ENCODE results near the gene FGFR2.

Gene FGFR2

DNA sequence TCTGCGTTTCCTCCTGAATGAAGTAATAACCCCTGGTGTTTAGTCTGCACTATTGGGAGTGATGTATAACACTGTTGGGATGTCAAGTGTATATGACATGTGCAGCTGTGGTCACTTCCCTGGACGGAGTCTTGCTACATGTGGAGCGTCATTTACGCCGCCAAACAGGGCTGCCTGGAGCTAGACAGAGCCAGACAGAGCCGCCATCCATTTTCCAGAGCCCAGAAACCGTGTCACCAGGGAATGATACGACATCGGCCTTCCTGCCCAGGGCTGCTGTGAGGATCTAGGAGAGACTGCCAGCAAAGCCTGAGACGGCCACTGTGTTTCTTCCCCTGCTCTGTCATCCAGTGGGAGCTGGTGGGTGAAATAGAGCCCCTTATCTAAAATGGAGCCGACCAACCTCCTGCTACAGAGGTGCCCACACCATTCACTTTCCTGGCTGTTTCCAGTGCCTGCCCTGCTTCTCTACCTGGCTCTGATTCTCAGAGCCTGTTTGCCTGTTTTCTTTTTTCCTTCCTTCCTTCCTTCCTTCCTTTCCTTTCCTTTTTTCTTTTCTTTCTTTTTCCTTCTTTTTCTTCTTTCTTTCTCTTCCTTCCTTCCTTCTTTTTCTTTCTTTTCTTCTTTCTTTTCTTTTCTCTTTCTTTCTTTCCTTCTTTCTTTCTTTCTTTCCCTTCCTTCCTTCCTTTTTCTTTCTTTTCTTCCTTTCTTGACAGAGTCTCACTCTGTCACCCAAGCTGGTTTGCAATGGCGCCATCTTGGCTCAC, 13.3 kb upstream of the FGFR2 start:
- peak in 2 of 10 donors; percentile 18 to 68 for DNase-seq
- intact Hi-C loops (cut with DNase I) = loop anchor here (5.0 kb wide), 1 partner anchor 121 kb away; no protein-coding TSS in a partner anchor

DNA sequence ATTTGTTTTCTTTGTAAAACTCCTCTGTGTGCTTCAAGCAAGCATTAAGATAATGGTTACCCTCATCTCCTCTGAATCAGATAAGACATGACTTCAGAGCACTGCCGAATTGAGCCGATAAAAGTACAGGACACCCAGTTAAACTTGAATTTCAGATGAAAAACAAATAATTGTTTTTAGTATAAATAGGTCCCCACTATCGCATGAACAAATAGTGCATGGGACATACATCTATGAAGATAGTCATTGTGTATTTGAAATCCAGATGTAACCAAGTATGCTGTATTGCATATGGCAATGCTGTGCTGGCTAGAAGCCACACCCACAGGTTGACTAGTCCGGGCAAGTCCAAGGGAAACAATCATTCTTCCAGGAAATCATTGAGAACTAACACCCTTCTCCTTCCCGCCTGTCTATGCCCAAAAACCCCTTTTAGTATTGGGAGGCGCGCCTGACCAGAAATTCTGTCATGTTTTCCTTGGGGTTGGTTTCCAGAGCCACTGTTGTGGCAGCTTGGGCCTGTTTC, 12.6 kb upstream of the FGFR2 start:
- intact Hi-C loops (cut with DNase I) = loop anchor here (5.0 kb wide), 1 partner anchor 121 kb away; no protein-coding TSS in a partner anchor
- peak in 2 of 10 donors; percentile 14 to 53 for DNase-seq

DNA sequence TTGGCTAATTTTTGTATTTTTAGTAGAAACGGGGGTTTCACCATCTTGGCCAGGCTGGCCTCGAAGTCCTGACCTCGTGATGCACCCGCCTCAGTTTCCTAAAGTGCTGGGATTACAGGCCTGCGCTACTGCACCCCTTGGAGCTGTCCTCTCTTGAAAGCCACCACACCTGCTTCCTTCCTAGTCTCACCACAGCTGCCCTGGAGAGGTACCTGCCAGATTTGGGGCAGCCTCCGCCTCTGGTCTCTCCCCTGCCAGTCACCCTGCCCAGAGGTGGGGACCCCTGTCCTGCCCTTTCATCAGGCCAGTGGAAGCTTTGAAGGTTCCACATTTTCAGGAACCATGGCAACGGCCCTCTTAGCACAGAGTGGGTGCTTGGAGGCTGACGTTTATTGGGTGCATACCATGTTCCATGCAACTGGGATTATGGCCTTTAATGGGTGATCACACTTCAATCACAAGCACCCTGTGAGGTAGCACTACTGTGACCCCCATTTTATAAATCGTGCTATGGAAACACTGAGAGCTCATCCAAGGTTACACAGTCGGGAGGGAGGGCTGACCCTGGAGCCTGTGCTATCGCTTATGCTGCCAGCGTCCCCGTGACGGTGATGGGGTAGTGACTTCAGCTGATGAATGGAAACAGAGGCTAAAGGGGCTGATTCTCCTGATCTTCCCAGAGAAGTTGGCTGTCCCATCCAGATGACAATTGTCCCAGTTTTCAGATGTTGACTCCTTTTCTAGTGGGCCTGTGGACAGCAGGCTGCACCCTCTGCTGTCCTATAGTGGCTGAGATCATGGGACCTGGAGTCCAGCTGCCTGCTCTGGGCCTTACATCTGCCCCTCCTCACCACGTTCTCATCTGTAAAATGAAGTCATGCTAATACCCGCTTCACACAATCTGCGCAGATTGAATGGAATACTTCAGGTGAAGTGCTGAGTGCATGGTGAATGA, 11.5 kb upstream of the FGFR2 start:
- DNase-seq = peak in 2 of 10 donors; percentile 23 to 84
- intact Hi-C loops (cut with DNase I) = loop anchor here (5.0 to 10.0 kb wide), 2 partner anchors 123 to 275 kb away; no protein-coding TSS in a partner anchor

DNA sequence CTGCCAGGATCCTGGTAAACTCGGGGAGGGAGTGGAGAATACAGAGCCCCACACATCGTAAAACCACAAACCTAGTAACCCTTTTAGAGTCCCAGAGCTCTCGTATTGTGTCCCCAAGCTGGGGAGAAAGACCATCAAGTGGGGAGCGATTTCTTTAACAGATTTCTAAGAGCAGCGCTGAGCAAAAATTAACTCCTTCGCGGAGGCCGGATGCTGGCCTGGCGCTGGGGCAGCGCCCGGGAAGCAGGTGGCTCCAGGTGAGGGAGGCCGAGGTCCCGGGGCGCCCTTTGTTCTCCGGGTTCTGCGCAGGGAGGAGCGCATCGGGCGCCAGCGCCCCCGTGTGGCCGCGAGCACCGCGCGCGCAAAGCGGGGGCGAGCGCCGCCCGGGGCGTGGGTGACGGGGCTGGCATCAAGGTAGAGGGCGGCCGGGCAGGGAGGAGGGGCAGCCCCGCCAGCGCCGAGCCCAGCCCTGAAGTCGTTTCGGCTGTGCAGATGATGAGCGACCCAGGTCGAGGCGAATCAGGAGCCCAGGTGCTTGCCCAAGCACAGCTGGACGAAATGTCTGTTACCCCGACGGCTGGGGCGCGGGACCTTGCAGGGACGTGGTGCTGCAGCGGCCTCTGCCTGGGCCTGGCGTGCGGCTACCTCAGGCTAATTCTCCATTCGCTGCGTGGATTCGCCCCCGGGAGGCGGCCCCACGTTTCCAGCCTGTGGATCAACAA, 10.4 kb upstream of the FGFR2 start:
- DNase-seq = peak in 8 of 10 donors; percentile 17 to 93 (median 66)
- intact Hi-C loops (cut with DNase I) = loop anchor here (10.0 kb wide), 1 partner anchor 276 kb away; no protein-coding TSS in a partner anchor

DNA sequence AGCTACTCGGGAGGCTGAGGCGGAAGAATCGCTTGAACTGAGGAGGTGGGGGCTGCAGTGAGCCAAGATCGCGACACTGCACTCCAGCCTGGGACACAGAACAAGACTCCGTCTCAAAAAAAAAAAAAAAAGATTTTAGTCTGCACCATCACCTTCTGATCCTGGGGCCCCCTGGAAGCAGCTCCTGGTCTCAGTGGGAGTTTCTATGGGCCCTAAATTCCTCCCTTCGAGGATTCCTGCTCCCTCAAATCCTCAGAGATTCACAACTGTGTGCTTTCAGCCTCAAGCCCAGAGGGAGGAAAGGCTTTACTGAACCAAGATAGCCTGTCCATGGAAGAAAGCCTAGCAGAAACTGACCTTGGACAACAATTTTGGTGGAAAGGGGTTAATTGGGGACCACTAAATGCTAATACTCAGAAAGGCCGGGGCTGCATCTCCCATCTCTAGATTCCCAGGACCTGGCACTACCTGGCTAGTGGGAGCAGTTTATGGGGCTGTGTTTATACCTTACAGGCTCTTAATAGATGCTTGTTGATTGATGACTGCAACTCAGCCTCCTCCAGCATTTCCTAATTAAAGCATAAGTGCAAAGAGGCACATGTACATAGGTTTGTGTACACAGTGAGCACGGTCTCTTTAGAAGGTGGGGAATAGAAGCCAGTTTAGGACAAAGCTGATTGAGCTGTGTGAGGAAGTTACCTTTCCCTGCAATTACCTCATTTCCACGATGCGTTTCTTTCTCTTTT, 9.2 kb upstream of the FGFR2 start:
- intact Hi-C loops (cut with DNase I) = loop anchor here (10.0 kb wide), 1 partner anchor 277 kb away; no protein-coding TSS in a partner anchor
- peak in 1 of 10 donors; percentile 11 for DNase-seq

DNA sequence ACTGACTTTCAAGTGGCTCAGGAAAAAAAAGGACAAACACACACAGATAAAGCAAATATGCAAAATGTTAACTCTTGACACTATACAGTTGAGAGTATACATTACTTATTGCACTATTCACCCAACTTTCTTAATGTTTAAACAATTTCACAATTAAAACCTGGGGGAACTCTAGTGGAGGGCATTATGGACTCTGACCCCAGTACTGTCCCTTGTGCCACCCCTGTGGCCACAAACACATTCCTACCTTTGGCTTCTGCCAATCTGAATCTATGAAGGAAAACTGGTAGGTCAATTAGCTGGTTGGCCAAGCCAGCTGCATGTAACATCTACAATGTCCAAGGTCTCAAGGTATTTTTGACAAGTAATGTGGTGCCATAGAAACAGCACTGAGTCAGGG, 7.5 kb upstream of the FGFR2 start:
- no peak for DNase-seq
- intact Hi-C loops (cut with DNase I) = loop anchor here (10.0 kb wide), 1 partner anchor 279 kb away; no protein-coding TSS in a partner anchor

DNA sequence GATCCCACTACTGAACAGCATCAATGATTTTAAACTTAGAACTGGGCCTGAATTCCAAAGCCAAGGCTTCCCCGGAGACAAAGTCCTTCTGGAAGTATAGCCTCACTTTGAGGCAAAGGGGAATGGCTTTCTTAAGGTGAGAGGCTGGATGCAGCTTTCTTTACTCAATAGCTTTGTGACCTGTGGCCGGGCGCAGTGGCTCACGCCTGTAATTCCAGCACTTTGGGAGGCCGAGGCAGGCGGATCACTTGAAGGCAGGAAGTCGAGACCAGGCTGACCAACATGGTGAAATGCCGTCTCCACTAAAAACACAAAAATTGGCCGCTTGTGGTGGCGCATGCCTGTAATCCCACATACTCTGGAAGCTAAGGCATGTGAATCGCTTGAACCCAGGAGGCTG, 3.2 kb upstream of the FGFR2 start:
- intact Hi-C loops (cut with DNase I) = loop anchor here (10.0 kb wide), 1 partner anchor 283 kb away; no protein-coding TSS in a partner anchor
- peak in 2 of 10 donors; percentile 15 to 71 for DNase-seq

DNA sequence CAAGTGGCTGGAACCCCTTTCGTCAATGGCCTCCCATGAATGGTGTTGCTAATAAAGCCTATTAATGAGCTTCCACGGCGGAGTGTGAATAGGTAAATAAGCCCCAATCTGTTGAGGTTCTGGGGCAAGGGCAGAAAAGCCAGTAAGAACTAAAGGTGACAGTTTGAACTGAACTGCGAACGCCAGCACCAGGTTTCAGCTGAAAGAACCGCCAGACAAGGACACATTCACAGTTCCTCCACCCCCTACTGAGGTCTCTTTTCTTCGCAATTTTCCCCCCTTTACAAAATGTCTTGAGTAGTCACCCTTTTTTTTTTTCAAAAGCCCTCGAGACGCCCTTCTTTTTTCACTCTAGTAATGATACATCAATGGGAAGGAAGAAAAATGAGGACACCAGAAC, 2.4 kb upstream of the FGFR2 start:
- intact Hi-C loops (cut with DNase I) = loop anchor here (10.0 kb wide), 1 partner anchor 284 kb away; no protein-coding TSS in a partner anchor
- DNase-seq = peak in 2 of 10 donors; percentile 11 to 22

DNA sequence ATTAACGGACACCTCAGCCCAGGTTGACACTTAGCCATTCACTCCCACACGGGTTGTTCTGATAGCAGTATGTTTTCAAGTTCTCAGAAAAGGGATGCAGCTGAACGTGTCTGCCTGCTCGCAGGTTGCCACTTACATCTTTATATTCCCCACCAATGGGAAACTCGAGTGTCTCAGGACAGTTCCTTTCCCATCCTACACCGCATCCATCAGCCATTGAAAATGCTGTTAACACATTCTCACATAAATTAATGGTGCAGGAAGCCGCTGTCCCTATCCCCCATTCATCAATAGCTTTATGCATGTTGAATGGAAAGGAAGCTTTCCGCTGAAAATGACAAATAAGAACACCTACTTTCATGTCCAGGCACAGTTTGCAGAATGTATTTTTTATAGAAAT, 1.7 kb upstream of the FGFR2 start:
- intact Hi-C loops (cut with DNase I) = loop anchor here (5.0 to 10.0 kb wide), 4 partner anchors 73 to 445 kb away; no protein-coding TSS in a partner anchor
- DNase-seq = peak in 2 of 10 donors; percentile 9 to 22

DNA sequence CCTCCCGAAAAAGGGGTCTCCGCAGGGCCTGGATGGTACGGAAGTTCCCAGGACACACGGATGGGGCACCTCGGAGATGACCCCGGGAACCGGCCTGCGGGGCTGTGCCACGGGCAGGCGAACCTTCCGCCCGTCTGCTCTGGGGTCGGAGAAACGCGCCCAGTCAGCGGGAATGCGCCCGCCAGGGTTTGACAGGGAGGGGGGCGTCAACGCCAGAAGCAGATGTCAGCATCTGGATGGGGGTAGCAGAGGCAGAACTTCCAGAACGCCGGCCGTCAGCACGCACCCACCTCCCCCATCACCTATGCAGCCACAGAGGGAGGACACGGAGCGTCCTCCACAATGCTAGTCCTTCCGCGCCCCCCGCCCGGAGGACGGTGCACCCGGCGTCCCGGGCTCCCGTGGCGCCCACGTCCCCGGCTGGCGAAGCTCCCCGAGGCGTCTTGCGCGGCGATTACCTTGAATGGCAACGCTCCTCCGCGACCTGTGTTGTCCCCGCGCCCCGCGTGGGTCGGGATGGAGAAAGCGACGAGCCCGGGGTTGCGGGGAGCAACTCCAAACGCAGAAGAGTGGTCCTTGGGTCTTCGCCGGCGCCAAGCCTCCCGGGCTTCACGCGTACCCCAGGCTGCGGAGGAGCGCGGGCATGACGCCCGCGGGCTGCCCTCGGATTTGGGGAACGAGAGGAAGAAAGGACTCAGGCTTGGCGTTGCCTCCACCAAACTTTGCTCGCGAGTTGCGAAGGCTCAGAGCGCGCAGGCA, 561 bp downstream of the FGFR2 start:
- peak in 3 of 10 donors; percentile 37 to 89 (median 86) for DNase-seq
- intact Hi-C loops (cut with DNase I) = loop anchor here (2.0 to 10.0 kb wide), 4 partner anchors 70 to 651 kb away; no protein-coding TSS in a partner anchor

DNA sequence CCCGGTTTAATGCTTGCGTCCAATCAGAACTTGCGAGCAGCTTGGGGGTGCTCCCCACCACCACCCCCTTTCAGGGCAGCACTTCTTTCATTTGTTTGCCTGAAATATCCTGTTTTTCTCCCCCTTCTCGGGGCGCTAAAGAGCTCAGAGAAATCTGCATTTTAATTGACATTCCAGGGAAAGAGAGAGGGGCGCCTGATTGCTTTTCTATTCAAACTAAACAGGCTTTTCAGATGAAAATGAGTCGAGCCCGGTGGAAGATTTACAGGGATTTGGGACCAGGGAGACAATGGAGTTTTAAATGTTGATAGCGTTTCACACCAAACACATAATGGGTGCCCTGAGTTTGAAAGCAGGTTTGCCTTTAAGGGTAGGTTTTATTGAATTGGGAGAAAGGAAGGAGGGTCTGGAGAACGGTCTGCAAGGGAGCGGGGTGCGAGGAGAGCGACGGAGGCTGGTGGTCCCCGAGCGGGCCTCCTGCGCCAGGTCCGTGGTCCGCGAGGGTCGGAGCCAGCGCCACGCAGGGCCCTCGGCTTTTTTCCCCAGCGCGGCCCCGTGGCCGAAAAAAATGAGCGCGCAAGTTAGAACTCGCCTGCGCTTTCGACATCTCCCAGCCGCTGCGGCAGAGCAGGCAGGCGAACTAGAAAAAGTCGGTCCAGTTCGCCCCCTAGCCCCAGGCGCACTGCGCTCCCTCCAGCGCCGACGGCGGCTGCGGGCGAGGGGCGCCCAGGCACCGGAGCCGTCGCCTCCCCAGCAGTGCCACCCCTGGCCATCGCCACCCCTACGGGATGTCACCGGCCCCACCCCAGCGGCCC, 1.3 kb downstream of the FGFR2 start:
- intact Hi-C loops (cut with DNase I) = loop anchor here (2.0 to 10.0 kb wide), 4 partner anchors 70 to 650 kb away; no protein-coding TSS in a partner anchor

DNA sequence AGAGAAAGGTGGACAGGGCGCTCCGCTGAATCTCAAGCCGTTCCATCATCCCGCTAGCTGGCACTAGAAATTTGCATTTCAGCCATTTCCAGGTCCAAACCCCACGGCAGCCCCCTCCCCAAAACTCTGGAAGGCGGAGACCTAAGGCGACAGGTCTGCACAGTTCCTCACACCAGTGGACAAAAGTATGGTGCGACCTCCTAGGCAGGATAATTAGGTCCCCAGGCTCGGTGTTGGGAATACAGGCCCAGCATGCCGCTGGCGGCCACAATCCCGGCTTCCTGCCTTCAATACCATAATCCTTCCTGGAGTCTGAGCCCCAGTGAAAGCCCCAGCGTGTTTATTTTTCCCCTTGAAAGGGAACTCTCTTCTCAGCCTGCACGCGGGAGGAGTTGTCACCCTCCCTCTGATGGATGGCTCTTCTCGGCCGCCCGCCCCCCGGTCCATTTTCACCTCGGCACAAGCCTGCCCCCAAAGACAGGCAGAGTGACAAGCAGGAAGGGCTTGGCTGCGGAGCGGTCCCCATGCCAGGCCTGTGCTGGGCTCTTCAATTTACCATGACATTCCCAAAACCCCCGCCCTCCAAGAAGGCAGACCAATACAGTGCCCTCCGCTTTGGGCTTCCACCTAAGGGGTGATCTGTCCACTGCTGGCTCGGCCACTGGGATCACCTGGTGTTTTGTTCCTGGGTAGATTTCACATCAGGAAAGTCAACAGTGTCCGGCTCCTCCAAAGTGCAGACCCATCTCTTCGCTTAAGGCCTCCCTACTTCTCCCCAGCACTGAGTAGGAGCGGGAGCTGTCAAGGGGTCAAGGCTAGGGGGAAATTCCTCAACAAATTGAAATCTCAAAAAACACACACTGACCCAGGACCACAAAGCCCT, 2.2 kb downstream of the FGFR2 start:
- intact Hi-C loops (cut with DNase I) = loop anchor here (2.0 to 10.0 kb wide), 4 partner anchors 69 to 649 kb away; no protein-coding TSS in a partner anchor
- peak in 8 of 10 donors; percentile 50 to 94 (median 65) for DNase-seq

More for the DNA sequence above, 1.3 kb downstream of the FGFR2 start:
- peak; percentile 56 to 95 (median 69) for DNase-seq

DNA sequence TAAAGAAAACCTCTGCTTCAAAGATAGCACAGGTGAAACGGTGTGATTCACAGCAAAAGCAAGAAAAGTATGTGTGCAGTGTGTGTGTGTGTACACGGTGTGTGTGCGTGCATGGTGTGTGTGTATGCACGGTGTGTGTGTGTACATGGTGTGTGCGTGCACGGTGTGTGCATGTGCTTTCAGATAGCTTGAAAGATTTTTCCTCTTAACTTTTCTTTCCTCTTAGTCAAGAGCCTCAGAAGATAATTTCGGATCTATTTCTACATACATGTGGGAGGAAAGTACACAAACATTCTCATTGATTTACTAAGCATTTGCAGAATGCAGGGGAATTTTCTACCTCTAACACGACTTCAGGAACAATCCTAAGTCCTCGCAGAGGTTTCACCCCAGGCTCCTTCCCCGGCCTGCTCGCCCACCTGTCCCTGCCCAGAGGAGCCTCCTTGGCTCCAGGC, 2.9 kb downstream of the FGFR2 start:
- peak in 2 of 10 donors; percentile 11 to 74 for DNase-seq
- intact Hi-C loops (cut with DNase I) = loop anchor here (5.0 to 10.0 kb wide), 3 partner anchors 68 to 441 kb away; no protein-coding TSS in a partner anchor

DNA sequence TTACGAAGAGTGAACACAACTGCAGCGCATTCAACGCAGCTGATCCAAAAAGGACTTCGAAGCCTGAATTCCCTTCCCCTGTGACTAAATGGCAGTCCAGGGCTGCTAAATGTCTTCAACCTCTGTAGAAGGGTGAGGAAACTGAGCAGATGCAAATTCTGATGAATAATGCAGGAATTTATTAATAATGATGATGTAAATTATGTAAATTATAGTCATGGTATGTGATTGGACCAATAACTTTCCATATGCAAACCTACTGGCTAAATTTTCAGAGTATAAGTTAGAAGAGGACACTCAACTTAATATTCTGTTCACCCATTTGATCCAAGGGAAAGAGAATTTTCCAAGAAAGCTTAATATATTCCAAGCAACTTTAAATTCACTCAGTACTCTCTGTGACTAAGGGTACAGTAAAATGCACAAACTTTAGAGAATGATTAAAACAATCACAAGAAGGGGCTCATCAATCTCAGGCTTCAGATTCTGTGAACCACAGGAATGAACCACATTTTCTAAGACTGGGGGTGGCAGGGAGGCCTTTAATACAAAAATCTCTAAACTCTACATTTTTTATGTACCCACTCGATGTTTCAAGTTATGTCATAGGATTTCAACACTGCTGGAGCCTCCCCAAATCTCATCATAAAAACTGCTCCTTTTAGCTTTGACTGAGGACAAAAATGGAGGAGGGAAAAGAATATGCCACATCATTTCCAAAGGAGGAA, 3.5 kb downstream of the FGFR2 start:
- intact Hi-C loops (cut with DNase I) = loop anchor here (5.0 to 10.0 kb wide), 3 partner anchors 67 to 440 kb away; no protein-coding TSS in a partner anchor
- DNase-seq = peak in 2 of 10 donors; percentile 14 to 49

DNA sequence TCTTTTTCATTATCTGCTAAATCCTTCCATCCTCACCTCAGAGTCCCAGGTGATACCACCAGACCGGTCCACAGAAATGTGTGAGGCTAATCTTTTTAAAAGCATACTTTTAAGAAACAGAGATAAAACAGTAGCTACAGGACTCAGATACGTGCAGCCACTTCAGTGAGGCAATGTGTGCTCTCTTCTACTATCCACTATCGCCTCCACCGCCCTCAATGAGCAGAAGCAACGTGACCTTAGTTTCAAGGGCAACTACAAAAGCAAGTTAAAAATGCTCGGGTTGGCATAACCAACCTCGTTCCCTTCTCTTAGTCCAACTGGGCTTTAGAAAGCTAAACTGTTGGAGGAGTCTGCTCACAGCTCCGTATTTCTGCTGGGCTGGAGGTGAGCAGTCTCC, 4.2 kb downstream of the FGFR2 start:
- DNase-seq = peak in 2 of 10 donors; percentile 15 to 20
- intact Hi-C loops (cut with DNase I) = loop anchor here (10.0 kb wide), 1 partner anchor 439 kb away; no protein-coding TSS in a partner anchor
